K562 (cell line): ENCODE measurements around the gene PPL.

ENCODE experiments used
- CCAR2 ChIP-seq: fragments of 200-400 bp; formaldehyde crosslinking; IDR thresholded peaks from 2 replicates; pipeline ENCODE4 v1.6.1; 2017; ENCODE audit warnings: mild to moderate bottlenecking, low read depth, low read length
- CHD4 ChIP-seq: fragments of 200-600 bp; sonication (generic); IDR thresholded peaks from 3 replicates; pipeline ENCODE4 v1.6.1; 2012; ENCODE audit warnings: low read depth, mild to moderate bottlenecking, mixed read lengths, low read length, inconsistent platforms; ENCODE audit not compliant: insufficient read depth, insufficient replicate concordance, poor library complexity, severe bottlenecking
- CTCF ChIP-seq, 3 experiments: IDR thresholded peaks in 2 of 3; conservative IDR thresholded peaks in 1 of 3; 2 replicates each; pipeline ENCODE4 v1.5.1; 2011 to 2012; ENCODE audit warnings: low read length in 3 of 3, mild to moderate bottlenecking in 3 of 3, control low read depth in 2 of 3, improper control_type of control experiment in 1 of 3, inconsistent platforms in 1 of 3, low read depth in 1 of 3, mixed read lengths in 1 of 3, moderate library complexity in 1 of 3; ENCODE audit not compliant: insufficient read depth in 2 of 3
- FOXP1 ChIP-seq: sonication (generic); formaldehyde crosslinking; IDR thresholded peaks from 2 replicates; pipeline ENCODE4 v1.8.0; 2022; ENCODE audit warnings: mild to moderate bottlenecking, missing genetic modification reagents
- JUND ChIP-seq, 2 experiments: IDR thresholded peaks; 2 replicates in 1 of 2; 3 replicates in 1 of 2; pipeline ENCODE4 v1.6.1; 2011; ENCODE audit warnings: borderline replicate concordance in 2 of 2, low read depth in 2 of 2, low read length in 2 of 2, improper control_type of control experiment in 1 of 2, missing biosample characterization in 1 of 2, missing genetic modification characterization in 1 of 2, missing genetic modification reagents in 1 of 2
- MAFK ChIP-seq: IDR thresholded peaks from 2 replicates; pipeline ENCODE4 v1.6.1; 2011; ENCODE audit warnings: low read length, improper control_type of control experiment
- MAX ChIP-seq: sonication (generic); formaldehyde crosslinking; IDR thresholded peaks from 2 replicates; pipeline ENCODE4 v1.9.0; 2022; ENCODE audit warnings: mild to moderate bottlenecking, missing genetic modification reagents
- PRDM10 ChIP-seq: fragments of 450-650 bp; IDR thresholded peaks from 2 replicates; pipeline ENCODE4 v1.6.1; 2018; ENCODE audit not compliant: partially characterized antibody
- USF2 ChIP-seq: sonication (generic); formaldehyde crosslinking; IDR thresholded peaks from 2 replicates; pipeline ENCODE4 v1.5.0; 2020; ENCODE audit warnings: missing genetic modification reagents
- YY1 ChIP-seq, 3 experiments: IDR thresholded peaks; 2 replicates each; pipeline ENCODE4 v1.6.1; 2011; ENCODE audit warnings: low read length in 2 of 3, mild to moderate bottlenecking in 2 of 3, moderate library complexity in 2 of 3, borderline replicate concordance in 1 of 3, control low read depth in 1 of 3, low read depth in 1 of 3; ENCODE audit not compliant: insufficient read depth in 3 of 3, insufficient replicate concordance in 2 of 3, control insufficient read depth in 1 of 3, insufficient read length in 1 of 3; ENCODE audit errors: extremely low read depth in 1 of 3
- ZFX ChIP-seq: sonication (generic); formaldehyde crosslinking; IDR thresholded peaks from 2 replicates; pipeline ENCODE4 v1.8.0; 2022; ENCODE audit warnings: mild to moderate bottlenecking, missing genetic modification reagents, moderate library complexity

GRCh38 chr16:4949986-4950385 is 13.0 kb upstream of the PPL start:
- TF ChIP-seq ZFX (CRISPR knock-in tag) (no peak), MAFK (no peak), PRDM10 (no peak), YY1 (IDR thresholded peaks at IDR 0.05; ENCODE audit: borderline replicate concordance in 1 of 3, control insufficient read depth in 1 of 3, extremely low read depth in 1 of 3, insufficient read depth in 3 of 3, insufficient read length in 1 of 3, insufficient replicate concordance in 2 of 3, low read depth in 1 of 3, low read length in 2 of 3) (no peak), JUND (IDR thresholded peaks at IDR 0.05; ENCODE audit: borderline replicate concordance, low read depth, low read length) (no peak), JUND (tag; IDR thresholded peaks at IDR 0.05; ENCODE audit: borderline replicate concordance, low read depth, low read length) (no peak), CTCF (IDR thresholded peaks at IDR 0.05 in 2 of 3, conservative IDR thresholded peaks at IDR 0.05 in 1 of 3; ENCODE audit: insufficient read depth in 2 of 3, low read depth in 1 of 3, low read length in 3 of 3) (no peak), MAX (no peak), USF2 (CRISPR knock-in tag) (no peak), CCAR2 (no peak), FOXP1 (CRISPR knock-in tag) (no peak), CHD4 (no peak)
